Mesodermal cell (in vitro differentiated cells): Measurements from ENCODE around the gene ACACB.

Experiments
- H3K27ac ChIP-seq: 2 replicates; pipeline ENCODE4 v1.7.0; 2013; ENCODE audit warnings: mild to moderate bottlenecking, low read depth, low read length, moderate library complexity; ENCODE audit not compliant: severe bottlenecking
- H3K36me3 ChIP-seq: 2 replicates; pipeline ENCODE4 v1.7.1; 2013; ENCODE audit warnings: mild to moderate bottlenecking, low read length, moderate library complexity; ENCODE audit not compliant: control insufficient read depth, insufficient read depth
- H3K4me1 ChIP-seq: one replicate; pipeline ENCODE4 v1.7.1; 2013; ENCODE audit warnings: mild to moderate bottlenecking, low read length; ENCODE audit not compliant: insufficient read depth, control insufficient read depth, poor library complexity, severe bottlenecking
- H3K4me3 ChIP-seq: 2 replicates; pipeline ENCODE4 v1.7.0; 2013; ENCODE audit warnings: low read length, control low read depth, mild to moderate bottlenecking; ENCODE audit not compliant: insufficient read depth, poor library complexity, severe bottlenecking; ENCODE audit errors: extremely low read depth
- H3K9me3 ChIP-seq: 2 replicates; pipeline ENCODE4 v1.7.1; 2013; ENCODE audit warnings: mild to moderate bottlenecking, low read length, moderate library complexity; ENCODE audit not compliant: control insufficient read depth
- WGBS, 2 experiments: methylation state at CpG; one replicate each; pipeline ENCODE4 v1.1.5; 2013; ENCODE audit warnings: missing lambda C conversion rate in 2 of 2; ENCODE audit not compliant: insufficient coverage in 2 of 2; 5-methylcytosine and 5-hydroxymethylcytosine counted together

ACACB gene

GRCh38 chr12:109253913-109254544, 137.6 kb downstream of the ACACB start:
- WGBS, 2 experiments, result 92 to 95% methylated on average over 7 of the region's 7 CpGs
- Histone ChIP-seq H3K36me3 (no peaks in the 10 kb centered on the region), H3K9me3 (peaks cover 10% of the 10 kb centered on the region)

GRCh38 chr12:109255377-109255776, 139.0 kb downstream of the ACACB start:
- WGBS, 2 experiments, result 57 to 71% methylated on average over 4 to 5 of the region's 5 CpGs
- Histone ChIP-seq H3K9me3 (peaks cover 10% of the 10 kb centered on the region), H3K4me1 (no peaks in the 10 kb centered on the region), H3K27ac (no peak overlapping the region), H3K36me3 (no peaks in the 10 kb centered on the region), H3K4me3 (no peak overlapping the region)

More at GRCh38 chr12:109253913-109254544, 137.6 kb downstream of the ACACB start:
- no peak overlapping the region for H3K27ac ChIP-seq
- H3K4me3 ChIP-seq, result no peak overlapping the region
- no peaks in the 10 kb centered on the region for H3K4me1 ChIP-seq

- H3K36me3 ChIP-seq, result no peaks in the 10 kb centered on the region
- no peak overlapping the region for H3K27ac ChIP-seq
- WGBS, 2 experiments, result 92 to 94% methylated on average over 8 of the region's 8 CpGs
- peaks cover 10% of the 10 kb centered on the region for H3K9me3 ChIP-seq
- no peak overlapping the region for H3K4me3 ChIP-seq
- no peaks in the 10 kb centered on the region for H3K4me1 ChIP-seq
Measured at GRCh38 chr12:109256011-109256410, 139.6 kb downstream of the ACACB start.

GRCh38 chr12:109258201-109258600, 141.8 kb downstream of the ACACB start:
- Histone ChIP-seq H3K9me3 (peaks cover 10% of the 10 kb centered on the region), H3K4me3 (no peak overlapping the region), H3K36me3 (no peaks in the 10 kb centered on the region), H3K4me1 (no peaks in the 10 kb centered on the region), H3K27ac (no peak overlapping the region)
- 91 to 93% methylated on average over 5 to 6 of the region's 6 CpGs for WGBS, 2 experiments

GRCh38 chr12:109258607-109259544, 142.5 kb downstream of the ACACB start:
- H3K27ac ChIP-seq, result no peak overlapping the region
- no peaks in the 10 kb centered on the region for H3K36me3 ChIP-seq
- H3K9me3 ChIP-seq, result peaks cover 6% of the 10 kb centered on the region
- H3K4me1 ChIP-seq, result no peaks in the 10 kb centered on the region
- no peak overlapping the region for H3K4me3 ChIP-seq
- 79 to 82% methylated on average over 14 to 16 of the region's 16 CpGs for WGBS, 2 experiments

- Histone ChIP-seq H3K36me3 (no peaks in the 10 kb centered on the region), H3K27ac (no peak overlapping the region), H3K9me3 (peaks cover under 1% of the 10 kb centered on the region), H3K4me3 (no peak overlapping the region), H3K4me1 (no peaks in the 10 kb centered on the region)
- WGBS, 2 experiments, result 80 to 100% methylated on average over 1 of the region's 1 CpG
Measured at GRCh38 chr12:109259545-109259895, 143.1 kb downstream of the ACACB start.

GRCh38 chr12:109261087-109261486, 144.7 kb downstream of the ACACB start:
- H3K36me3 ChIP-seq, result no peaks in the 10 kb centered on the region
- no peak overlapping the region for H3K27ac ChIP-seq
- H3K4me3 ChIP-seq, result no peak overlapping the region
- H3K9me3 ChIP-seq, result no peaks in the 10 kb centered on the region
- WGBS, 2 experiments, result 60 to 100% methylated on average over 1 of the region's 1 CpG
- no peaks in the 10 kb centered on the region for H3K4me1 ChIP-seq

GRCh38 chr12:109261939-109262338, 145.6 kb downstream of the ACACB start:
- Histone ChIP-seq H3K9me3 (no peaks in the 10 kb centered on the region), H3K36me3 (no peaks in the 10 kb centered on the region), H3K4me3 (no peak overlapping the region), H3K4me1 (no peaks in the 10 kb centered on the region), H3K27ac (no peak overlapping the region)
- 75 to 81% methylated on average over 2 of the region's 2 CpGs for WGBS, 2 experiments

- H3K4me1 ChIP-seq, result no peaks in the 10 kb centered on the region
Measured at GRCh38 chr12:109263439-109263838, 147.1 kb downstream of the ACACB start.

GRCh38 chr12:109264095-109264942, 147.9 kb downstream of the ACACB start:
- no peak overlapping the region for H3K4me3 ChIP-seq
- no peak overlapping the region for H3K27ac ChIP-seq
- no peaks in the 10 kb centered on the region for H3K4me1 ChIP-seq
- 51 to 54% methylated on average over 8 to 11 of the region's 23 CpGs for WGBS, 2 experiments
- H3K9me3 ChIP-seq, result no peaks in the 10 kb centered on the region
- no peaks in the 10 kb centered on the region for H3K36me3 ChIP-seq

More at GRCh38 chr12:109263439-109263838, 147.1 kb downstream of the ACACB start:
- Histone ChIP-seq H3K27ac (no peak overlapping the region), H3K9me3 (no peaks in the 10 kb centered on the region), H3K4me3 (no peak overlapping the region), H3K36me3 (no peaks in the 10 kb centered on the region)
- WGBS, 2 experiments, result 80 to 90% methylated on average over 1 to 2 of the region's 3 CpGs
